Measurements from ENCODE around the gene LUC7L3.
"Not testable (repeated sequence)": the region's sequence is repeated elsewhere in the genome, so short reads cannot be mapped to it uniquely, and the experiment has no call there.

LUC7L3 gene

GRCh38 chr17:50802609-50803571 is 83.5 kb downstream of the LUC7L3 start:
- H3K4me1 ChIP-seq (ENCODE audit: insufficient read depth, low read length, severe bottlenecking) = no peaks in the 10 kb centered on the region
- no peaks in the 10 kb centered on the region for H3K79me2 ChIP-seq (ENCODE audit: insufficient read depth, low read length)
- no peaks in the 10 kb centered on the region for H4K20me1 ChIP-seq (ENCODE audit: insufficient read depth, low read length)
- no peak overlapping the region for H3K9ac ChIP-seq (ENCODE audit: low read length)
- no peak overlapping the region for H3K27ac ChIP-seq (ENCODE audit: low read depth, low read length, poor library complexity, severe bottlenecking)
- no peaks in the 10 kb centered on the region for H3K9me2 ChIP-seq (ENCODE audit: low read depth, low read length)
- peaks cover 4% of the 10 kb centered on the region; the same call in 1 of the 2 replicates for H3K27me3 ChIP-seq (ENCODE audit: insufficient read depth, low read length)
- no peak overlapping the region for H2AFZ ChIP-seq (ENCODE audit: low read length)
- H3K36me3 ChIP-seq (ENCODE audit: insufficient read depth, low read length) = no peaks in the 10 kb centered on the region
- TF ChIP-seq EZH2 (IDR thresholded peaks at IDR 0.05; ENCODE audit: borderline replicate concordance, low read length) (no peak), CTCF (IDR thresholded peaks at IDR 0.05; ENCODE audit: low read length) (no peak)
- no peaks in the 10 kb centered on the region for H3K9me3 ChIP-seq (ENCODE audit: low read length)
- no peaks in the 10 kb centered on the region for H3F3A ChIP-seq (ENCODE audit: insufficient read depth, low read length)
- no peak overlapping the region for H3K4me2 ChIP-seq (ENCODE audit: low read length)
- no peak overlapping the region for H3K4me3 ChIP-seq (ENCODE audit: low read depth, low read length, poor library complexity, severe bottlenecking)

- no peak for TF ChIP-seq EZH2 (IDR thresholded peaks at IDR 0.05; ENCODE audit: borderline replicate concordance, low read length)
- TF ChIP-seq CTCF (IDR thresholded peaks at IDR 0.05; ENCODE audit: low read length) = no peak
- no peak overlapping the region for H3K9ac ChIP-seq (ENCODE audit: low read length)
- H3K9me3 ChIP-seq (ENCODE audit: low read length) = no peaks in the 10 kb centered on the region
- H4K20me1 ChIP-seq (ENCODE audit: insufficient read depth, low read length) = no peaks in the 10 kb centered on the region
- H2AFZ ChIP-seq (ENCODE audit: low read length) = no peak overlapping the region
- H3K9me2 ChIP-seq (ENCODE audit: low read depth, low read length) = no peaks in the 10 kb centered on the region
- no peak overlapping the region for H3K27ac ChIP-seq (ENCODE audit: low read depth, low read length, poor library complexity, severe bottlenecking)
- no peaks in the 10 kb centered on the region for H3K79me2 ChIP-seq (ENCODE audit: insufficient read depth, low read length)
- H3K36me3 ChIP-seq (ENCODE audit: insufficient read depth, low read length) = no peaks in the 10 kb centered on the region
- H3K4me3 ChIP-seq (ENCODE audit: low read depth, low read length, poor library complexity, severe bottlenecking) = no peak overlapping the region
- peaks cover 4% of the 10 kb centered on the region; the same call in 1 of the 2 replicates for H3K27me3 ChIP-seq (ENCODE audit: insufficient read depth, low read length)
- no peaks in the 10 kb centered on the region for H3F3A ChIP-seq (ENCODE audit: insufficient read depth, low read length)
- H3K4me1 ChIP-seq (ENCODE audit: insufficient read depth, low read length, severe bottlenecking) = no peaks in the 10 kb centered on the region
- no peak overlapping the region for H3K4me2 ChIP-seq (ENCODE audit: low read length)
Measured at GRCh38 chr17:50803676-50804075, 84.3 kb downstream of the LUC7L3 start.

DNA sequence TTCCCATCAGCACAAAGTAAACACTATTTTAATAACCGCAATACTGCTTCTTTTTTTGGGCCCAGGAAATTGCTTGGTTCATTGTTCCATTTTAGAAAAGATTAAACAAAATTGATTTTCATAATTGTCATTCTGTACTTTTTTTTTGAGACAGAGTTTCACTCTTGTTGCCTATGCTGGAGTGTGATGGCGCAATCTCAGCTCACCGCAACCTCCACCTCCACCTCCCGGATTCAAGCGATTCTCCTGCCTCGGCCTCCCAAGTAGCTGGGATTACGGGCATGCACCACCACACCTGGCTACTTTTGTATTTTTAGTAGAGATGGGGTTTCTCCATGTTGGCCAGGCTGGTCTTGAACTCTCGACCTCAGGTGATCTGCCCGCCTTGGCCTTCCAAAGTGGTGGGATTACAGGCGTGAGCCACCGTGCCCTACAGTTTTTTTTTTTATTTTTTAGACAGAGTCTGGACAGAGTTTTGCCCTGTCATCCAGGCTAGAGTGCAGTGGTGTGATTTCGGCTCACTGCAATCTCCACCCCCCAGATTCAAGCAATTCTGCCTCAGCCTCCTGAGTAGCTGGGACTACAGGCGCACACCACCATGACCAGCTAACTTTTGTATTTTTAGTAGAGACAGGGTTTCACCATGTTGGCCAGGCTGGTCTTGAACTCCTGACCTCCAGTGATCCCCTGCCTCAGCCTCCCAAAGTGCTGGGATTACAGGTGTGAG is 85.5 kb downstream of the LUC7L3 start:
- H3K9ac ChIP-seq (ENCODE audit: low read length); H3K9me3 ChIP-seq (ENCODE audit: low read length); H3K4me1 ChIP-seq (ENCODE audit: insufficient read depth, low read length, severe bottlenecking); H3K4me2 ChIP-seq (ENCODE audit: low read length); H3K36me3 ChIP-seq (ENCODE audit: insufficient read depth, low read length); H3K4me3 ChIP-seq (ENCODE audit: low read depth, low read length, poor library complexity, severe bottlenecking); H3K9me2 ChIP-seq (ENCODE audit: low read depth, low read length); H3K27me3 ChIP-seq (ENCODE audit: insufficient read depth, low read length); H3K27ac ChIP-seq (ENCODE audit: low read depth, low read length, poor library complexity, severe bottlenecking); H3K79me2 ChIP-seq (ENCODE audit: insufficient read depth, low read length); H2AFZ ChIP-seq (ENCODE audit: low read length); H3F3A ChIP-seq (ENCODE audit: insufficient read depth, low read length); H4K20me1 ChIP-seq (ENCODE audit: insufficient read depth, low read length): not testable (repeated sequence)

Measured in OCI-LY1 (cell line).